HG02981 (cell line): Measurements from ENCODE around the gene ARHGAP26.

Experiments used
- ATAC-seq: cut with Tn5 transposase; IDR thresholded peaks from one replicate; pipeline ENCODE4 v1.9.1; 2021; ENCODE audit warnings: mild to moderate bottlenecking, moderate library complexity; ENCODE audit not compliant: unreplicated experiment

The ARHGAP26 gene

DNA sequence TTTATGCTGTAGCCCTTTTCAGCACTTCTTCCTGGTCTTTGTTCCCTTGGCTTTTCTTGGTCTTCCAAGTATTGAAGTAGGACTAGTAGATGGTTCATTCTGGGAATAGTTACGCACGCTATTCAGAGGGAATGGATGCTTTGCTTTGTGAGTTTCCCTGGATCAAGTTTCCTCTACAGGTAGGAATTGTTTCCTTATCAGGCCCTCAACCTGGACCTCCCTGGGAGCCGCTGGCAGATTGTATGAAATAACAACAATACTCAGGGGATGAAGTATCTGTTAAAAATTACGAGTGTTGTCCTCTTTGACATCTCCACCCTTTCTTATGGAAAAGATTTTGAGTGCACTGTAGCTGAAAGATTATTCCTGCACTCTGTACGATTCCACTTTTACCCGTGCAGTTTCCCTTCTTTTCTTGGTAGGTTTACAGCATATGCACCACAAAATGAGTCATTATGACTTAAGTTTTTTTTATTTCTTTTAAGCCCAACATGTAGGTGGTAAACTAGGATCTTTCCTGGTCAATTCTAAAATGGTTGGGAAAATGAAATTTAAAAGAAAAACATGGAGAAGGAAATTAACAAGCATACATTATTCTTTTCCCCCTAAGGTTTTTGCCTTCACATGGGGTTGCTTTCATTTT lies 57.9 kb downstream of the ARHGAP26 start:
- no peak for ATAC-seq

DNA sequence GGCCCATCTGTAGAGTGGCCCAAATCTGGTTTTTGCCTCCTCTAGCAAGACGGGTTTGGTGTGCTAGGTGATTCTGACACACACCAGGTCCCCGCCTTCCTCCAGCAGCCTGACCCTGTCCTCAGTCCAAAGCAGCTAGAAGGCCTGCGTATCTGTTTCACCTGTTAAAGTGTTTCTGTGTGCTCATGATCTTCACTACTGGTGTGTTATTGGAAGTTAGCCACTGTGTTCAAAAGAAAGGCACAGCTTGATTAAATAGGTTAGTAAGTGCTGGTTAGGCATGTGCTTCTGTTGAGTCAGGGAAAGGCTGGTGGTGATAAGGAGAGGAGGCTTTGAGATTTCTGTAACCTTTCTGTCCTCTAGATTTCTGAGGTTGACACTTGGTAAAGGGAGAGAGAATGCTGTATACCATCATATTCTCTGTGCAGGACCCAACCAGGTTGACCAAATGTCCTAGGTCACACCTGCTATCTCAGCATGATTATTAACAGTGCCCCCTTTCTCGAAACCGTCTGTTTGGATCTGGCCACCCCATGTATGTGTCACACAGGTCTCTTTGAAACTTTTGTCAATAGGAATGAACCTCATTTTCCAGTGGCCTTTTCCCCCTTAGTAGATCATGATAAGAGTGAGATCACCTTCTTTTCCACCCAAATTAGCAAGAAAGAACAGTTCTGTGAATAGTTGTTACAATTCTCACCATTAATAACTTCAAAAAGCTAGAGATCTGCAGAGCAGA lies 58.8 kb downstream of the ARHGAP26 start:
- no peak for ATAC-seq

DNA sequence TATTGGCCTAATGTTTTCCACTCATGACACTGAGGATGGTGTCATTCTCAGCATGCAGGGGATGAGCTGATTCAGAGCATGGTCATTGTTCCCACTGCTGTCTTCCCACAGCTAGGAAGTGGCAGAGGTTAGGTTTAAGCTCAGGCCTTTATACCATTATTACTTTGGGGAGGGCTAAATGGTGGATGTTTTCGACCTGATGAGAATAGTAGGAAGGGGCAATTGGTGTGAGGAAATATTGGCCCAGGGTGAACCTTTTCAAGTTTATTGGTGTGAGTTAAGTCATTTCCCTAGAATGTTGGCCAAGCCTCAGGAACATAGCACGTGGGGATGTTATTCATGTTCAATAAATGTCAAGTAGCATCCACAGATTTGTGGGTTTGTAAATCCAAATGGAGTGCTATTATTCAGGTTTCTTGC lies 59.6 kb downstream of the ARHGAP26 start:
- ATAC-seq = no peak

DNA sequence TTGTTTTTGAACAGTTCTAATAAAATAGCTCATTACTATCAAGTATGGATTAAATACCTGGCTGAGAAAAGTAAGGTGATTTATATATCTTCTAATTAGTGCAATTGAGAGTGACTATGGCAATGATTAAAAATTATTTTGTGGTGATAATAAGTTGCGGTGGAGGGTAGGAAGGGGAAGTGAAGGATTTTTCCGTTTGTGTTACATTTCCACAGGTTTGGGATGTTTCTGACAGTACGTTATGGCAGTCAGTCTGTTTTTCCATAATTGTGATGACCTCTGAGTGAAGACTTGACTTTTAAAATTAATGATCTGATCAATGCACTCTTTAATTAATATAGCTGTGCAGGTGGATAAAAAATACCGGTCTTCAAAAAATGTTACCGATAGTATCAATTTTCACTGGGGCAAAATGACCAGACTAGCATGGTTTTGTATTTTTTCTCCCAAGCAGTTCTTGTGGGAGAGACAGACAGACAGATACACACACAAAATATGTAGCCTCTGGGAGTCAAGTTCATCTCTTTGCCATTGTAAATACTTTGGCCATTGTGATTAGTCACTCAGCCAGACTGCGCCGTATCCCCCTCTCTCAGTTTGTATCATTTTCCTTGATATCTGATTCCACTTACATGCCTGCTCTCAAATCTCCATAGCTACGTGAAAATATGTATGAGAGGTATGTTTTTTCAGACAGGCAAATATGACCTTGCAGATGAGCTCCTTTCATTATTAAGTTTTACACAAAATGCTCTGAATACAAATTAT lies 60.2 kb downstream of the ARHGAP26 start:
- no peak for ATAC-seq

DNA sequence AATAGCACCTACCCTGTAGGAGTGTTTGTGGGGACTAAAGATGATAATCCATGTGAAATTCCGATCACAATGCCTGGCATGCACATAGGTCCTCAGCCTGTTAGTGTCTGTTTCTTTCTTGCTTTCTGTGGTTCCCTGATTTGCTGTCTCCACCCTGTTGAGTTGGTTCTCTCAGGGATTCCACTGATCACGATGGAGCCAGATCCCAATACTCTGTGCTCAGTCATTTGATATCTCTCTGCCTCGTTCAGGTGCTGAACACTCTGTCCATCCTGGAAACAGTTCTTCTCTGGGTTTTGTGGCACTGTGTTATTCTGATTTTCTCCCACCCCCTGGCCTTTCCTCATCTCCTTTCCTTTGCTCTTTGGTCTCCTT lies 60.8 kb downstream of the ARHGAP26 start:
- no peak for ATAC-seq

DNA sequence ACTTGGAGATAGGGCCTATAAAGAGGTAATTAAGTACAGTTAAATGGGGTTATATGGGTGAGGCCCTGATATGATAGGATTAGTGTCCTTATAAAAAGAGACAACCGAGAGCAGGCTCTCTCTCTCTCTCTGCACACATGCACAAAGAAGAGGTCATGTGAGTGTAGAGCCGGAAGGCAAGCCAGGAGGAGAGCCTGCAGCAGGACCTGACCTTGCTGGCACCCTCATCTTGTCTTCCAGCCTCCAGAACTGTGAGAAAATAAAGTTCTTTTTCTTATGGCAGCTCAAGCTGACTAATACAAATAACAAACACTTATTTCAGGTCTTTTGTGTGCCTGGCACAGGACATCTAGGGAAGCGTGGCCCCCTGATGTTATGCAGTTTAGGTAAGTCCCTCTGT lies 62.1 kb downstream of the ARHGAP26 start:
- no peak for ATAC-seq

DNA sequence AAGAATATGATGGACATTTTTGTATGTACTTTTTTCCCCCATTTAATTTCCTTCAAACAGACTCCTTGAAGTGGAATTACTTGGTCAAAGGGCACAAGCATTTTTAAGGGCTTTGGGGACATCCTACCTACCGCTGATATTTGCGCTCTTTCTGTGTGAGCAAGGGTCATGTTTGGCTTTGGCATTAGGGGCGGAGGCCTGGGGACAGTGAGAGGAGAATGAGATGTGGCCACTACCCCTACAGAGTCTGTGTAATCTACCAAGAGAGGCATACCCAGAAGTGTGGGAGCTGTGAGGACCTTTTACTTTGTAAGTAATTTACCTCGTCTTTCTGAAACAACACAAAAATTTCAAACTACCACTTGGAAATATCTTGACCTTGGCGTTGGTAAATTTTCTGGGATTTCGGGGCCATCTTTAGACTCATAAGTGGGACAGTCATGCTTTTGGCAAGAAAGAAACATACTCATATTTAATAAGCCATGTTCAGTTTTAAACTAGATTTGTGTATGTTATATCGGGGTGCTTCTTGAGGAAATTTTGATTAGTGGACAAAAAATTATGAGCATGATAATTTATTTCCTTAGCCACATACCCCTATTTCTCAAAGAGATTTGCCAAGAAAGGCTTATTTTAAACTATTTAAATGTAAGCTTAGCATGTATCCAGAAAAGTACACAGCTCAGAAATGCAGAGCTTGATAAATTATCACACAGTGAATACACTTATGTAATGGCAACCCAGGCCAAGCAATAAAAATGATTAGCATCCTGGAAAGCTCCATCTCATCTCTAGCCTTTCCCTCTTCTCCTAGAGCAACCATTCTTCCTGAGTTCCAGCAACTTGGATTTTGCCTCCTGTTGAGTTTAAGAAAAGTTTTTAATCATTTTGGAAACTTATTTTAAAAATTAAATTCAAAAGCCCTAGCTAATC lies 63.6 kb downstream of the ARHGAP26 start:
- no peak for ATAC-seq

DNA sequence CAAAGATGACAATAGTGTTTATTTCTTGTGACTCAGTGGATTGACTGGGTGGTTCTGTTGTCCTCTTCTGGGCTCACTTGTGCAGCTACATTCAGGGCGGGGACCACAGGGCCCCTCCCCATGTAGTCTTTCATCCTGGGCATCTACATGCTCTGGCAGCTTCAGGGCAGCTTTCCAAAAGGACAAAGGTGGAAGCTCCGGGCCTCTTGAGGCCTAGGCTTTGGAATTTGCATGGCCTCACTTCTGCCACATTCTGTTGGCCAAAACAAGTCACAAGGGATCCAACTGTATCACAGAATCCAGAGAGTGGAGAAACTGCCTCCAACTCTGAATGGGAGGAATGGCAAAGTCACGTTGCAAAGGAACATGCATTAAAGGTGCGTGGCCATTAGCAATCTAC lies 64.3 kb downstream of the ARHGAP26 start:
- no peak for ATAC-seq

DNA sequence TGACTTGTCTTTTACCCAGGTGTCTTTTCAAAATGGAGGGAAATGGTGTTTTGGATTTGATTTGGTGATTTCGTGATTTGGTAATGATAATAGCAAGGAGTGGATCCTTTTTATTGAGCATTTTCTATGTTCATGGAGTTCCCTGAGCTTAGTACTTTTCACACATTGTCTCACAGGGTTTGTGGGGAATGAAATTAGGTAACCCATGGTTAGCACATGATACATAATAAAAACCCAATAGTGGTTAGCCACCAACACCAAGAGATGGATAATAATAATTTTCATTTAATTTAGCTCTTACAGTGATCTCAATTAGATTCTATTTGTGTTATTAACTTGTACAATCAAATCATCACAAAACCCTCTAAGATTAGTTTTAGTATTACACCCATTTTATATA lies 65.4 kb downstream of the ARHGAP26 start:
- ATAC-seq = no peak

DNA sequence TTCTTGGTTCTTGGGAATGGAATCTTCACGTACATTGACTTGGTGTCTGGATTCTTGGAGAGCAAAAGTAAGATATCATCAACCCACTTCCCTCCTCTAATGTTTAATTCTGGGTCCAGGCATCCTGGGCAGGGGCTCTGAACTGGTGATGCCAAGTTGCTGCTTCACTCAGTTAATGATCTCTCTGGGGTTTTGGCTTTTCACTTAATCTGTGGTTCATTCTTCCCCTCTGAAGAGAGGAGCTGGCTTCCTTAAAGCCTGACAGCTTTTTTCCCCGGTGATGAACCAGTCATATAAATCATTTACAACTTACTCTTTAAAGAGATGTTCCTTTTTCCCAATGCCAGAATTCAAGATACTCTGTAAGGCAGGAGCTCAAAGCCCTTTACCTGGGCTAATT lies 65.9 kb downstream of the ARHGAP26 start:
- peak; percentile 75 for ATAC-seq

DNA sequence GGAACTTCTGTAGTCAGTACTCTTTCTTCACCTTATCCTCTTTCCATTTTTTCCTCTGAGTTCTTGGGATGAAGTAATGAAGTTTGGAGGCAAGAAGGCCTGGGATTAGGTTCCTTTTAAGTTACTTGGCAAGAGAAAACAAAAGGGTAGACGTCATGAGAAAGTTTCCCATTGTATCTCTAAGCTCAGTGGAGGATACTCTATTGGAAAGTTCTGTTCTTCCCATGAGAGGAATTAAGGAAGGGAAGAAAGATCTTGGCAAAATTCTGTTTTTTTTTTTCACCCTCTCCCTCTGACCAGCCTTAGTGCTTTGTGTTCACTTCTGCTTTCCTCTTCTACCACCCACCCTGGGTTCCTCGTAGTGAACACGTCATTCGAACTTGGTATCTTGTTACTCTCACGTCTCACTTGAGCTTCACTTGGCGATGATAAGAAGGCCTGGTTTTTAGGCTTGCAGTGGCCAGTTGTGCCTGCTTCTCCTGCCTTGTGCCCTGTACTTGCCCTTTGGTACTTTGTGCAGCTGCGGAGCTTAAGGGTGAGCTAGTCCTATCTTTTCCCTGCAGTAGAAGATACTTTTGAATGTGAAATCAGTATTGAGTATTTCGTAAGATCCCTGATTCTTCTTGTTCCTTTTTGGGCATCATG lies 67.0 kb downstream of the ARHGAP26 start:
- ATAC-seq = no peak

DNA sequence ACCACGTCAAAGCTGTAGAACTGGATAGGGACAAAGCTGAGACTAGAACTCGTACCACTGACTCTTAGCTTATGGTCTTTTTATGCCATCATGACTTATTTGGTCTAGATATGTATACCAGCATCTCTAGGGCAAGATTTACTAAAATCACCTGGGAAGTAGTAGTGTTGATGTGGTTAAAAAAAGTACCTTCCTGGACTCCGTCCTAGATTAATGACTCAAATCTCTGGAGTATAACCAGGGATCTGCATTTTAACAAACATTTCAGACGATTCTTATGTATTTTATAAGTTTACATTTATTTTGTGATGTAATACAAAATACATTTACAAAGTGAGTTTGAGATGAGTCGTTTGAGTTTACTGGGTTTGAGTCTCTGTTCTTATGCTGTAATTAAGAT lies 68.7 kb downstream of the ARHGAP26 start:
- ATAC-seq = no peak

DNA sequence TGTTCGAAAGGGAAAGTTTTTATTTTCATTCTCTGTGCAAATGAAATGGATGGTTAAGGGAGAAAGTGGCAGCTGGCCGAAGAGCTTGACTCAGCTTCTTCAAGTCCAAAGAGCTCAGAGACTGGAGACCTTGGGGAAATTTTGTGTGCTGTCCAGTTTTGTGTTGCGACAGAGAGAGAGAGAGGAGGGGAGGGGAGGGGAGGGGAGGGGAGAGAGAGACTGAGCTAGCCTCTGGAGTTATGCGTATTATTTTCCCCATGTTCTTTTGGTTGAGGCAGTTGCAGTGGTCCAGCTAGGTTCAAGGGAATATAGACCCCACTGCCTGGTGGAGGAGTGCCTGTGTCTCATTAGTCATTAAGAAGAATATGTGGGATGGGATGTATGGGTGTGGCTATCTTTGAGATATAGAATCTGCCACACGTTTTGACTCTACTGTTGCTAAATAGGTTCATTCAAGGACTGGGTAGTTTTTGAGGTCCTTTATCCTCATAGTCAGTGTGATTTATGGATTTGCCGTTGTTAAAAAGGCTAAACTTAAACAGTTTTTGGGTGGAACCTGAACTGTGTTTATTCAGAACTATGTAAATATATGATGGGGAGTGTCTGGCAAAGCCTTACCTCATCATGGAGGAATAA lies 69.7 kb downstream of the ARHGAP26 start:
- ATAC-seq = no peak

DNA sequence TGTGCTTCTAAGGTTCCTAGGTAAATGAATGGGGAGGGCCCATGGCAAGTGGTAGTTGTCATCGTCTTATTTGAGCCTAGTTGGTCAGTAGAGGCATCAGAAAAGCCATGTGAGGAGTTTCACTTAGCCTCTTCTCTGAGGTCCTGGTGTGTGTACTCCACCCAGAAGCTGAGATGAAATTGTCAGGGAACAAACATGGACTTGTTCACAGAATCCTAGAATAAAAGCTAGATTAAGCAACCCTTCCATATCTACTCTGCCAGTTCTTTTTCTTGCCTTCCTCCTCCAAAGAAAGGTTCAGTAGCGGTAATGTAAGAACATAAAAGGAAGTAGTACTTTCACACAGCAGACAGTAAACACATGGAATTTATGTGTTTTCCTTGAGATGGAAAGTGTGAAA lies 70.4 kb downstream of the ARHGAP26 start:
- no peak for ATAC-seq

DNA sequence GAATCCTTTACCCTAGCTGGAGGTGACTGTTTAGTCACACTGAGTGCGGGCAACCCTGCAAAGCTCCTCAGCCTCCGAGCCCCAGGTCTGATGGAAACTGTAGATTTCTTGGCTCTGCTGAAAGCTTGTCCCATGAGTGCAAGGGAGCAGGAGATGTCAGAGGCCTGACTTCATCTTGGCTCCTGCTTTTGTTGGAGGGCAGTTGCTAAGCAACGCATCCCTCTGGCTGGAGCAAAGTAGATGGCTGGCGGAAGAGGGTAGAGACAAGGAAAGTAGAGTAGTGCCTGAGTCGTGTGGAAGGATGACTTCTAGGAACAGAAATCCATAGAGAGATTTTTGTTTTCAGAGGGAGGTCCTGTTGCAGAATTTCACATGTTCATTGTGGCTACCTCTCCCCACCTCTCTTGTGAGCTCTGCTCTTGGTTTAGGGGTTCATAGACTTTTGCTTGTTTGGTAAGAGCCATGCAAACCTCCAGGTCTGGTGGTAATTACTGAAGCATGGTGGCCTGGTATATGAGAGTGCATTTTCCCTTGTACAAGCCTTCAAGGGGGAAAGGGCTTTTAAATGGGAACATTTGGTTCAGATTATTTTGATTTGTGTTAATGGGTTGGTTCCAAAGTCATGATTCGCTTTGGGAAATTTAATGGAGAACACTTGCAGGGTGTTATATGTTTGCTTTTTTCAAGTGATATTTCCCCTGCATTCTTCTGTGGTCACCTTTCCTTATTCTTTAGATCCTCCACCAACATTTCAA lies 71.5 kb downstream of the ARHGAP26 start:
- no peak for ATAC-seq

DNA sequence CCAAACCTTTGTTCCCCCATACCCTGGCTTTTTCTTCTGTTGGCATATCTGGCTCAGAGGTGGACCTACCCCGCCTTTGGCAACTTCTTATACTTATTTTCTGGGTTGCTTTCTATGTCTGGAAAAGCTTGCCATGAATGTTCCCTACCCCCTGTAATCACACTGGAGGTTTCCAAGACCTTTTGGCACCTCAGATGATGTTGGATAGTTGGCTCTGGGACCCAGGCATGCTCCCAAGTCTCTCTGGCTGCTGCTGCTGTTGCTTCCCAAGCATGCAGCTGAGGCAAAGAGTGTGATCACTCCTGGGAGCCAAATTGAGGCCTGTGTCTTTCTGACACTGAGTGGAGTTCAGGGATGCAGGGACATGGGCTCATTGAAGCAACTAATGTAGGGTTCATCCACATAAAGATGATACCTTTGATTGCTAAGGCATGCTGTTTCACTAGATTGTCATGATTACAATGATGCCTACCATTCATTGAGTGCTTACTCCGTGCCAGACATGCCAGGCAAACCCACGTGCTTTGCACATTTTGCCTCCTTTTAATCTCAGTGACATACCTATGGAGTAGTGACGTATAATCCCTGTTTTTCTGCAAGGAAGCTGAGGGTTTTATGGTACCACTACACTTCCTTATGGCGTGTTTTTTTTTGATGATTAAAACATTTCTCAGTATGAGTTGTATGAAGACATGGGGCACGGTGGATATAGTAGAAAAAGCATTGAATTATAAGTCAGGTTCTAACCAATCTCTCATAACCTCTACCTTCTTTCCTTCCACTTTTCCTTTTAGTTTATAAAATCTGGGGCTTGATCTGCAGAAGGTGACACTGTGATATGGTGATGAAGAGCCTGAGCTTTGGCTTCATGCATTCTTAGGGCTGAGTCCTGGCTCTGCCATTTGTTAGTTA lies 73.1 kb downstream of the ARHGAP26 start:
- no peak for ATAC-seq

DNA sequence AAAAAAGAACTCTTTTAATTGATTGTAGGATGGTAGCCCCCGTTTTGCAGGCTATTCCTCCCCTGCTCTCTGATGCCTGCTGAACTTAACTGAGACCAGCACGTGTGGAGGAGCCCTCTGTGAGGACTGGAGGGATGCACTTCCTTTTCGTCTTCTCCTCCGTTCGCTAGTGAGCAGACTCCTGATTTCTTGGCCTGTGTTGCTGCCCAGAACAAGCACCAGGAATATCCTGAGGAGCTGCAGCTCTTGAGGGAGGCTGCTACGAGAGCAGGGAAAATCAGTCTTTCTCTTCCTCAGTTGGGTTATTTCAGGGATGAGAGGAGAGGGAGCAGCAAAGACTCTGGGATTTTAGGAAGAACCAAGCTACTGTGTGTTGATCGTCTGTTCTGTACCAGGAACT lies 74.7 kb downstream of the ARHGAP26 start:
- no peak for ATAC-seq

DNA sequence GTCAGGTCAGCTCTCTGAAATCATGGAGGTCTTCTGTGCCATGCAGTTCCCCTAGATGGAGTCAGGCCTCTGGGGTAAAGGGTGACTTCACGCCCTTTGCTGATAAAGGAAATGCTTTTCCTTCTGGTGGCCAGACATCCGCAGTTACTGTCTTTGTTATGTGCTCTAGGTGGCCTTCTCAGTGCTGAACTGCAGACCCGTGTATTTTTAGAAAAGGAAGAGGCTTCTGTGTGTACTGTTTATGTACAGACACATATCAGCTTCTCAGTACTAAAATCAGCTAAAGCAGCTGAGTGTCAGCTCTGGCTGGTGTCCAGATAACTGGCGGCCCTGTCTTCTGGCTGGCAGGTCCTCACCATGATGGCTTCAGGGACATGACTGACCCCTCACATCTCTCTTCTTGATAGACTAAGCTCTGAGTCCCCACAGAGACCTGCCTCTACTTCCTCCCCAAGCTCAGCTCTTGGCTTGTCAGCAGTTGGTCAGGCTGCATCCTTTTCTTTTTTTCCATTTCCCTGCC lies 75.3 kb downstream of the ARHGAP26 start:
- ATAC-seq = peak; percentile 41
